Measurements from ENCODE around the gene MOSPD3.

DNA sequence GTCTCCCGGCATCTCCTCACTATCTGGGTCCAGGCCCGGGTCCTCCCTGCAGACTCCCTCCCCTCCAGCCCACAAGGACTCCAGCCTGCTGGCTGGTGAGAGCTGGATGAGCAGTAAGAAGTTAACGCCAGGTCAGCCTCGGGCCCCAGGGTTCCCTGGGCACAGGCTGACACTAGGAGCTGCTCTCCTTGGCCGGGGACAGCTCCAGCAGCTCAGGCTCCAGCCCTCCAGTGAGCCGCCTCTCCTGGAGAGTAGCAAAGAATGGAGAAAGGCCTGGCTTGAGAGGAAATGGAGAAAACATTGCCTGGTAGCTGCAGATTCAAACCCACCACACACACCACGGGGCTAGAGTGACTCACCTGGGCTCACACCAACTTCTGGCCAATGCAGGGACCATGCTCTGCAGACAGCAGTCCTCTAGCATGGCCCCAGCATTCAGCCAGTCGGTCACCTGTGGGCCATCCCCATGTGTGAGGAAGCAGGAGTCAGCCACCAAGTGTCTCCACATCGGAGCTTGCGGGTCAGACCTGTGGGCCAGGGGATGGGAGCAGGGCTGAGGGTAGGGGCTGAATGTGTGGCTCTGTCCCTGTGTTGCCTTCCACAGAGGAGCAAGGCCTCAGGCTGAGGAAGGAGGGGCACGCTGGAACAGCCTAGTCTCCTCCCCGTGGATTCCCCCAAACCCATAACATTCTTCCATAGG lies 45.2 kb upstream of the MOSPD3 start:
- TF ChIP-seq, protein P1, sequence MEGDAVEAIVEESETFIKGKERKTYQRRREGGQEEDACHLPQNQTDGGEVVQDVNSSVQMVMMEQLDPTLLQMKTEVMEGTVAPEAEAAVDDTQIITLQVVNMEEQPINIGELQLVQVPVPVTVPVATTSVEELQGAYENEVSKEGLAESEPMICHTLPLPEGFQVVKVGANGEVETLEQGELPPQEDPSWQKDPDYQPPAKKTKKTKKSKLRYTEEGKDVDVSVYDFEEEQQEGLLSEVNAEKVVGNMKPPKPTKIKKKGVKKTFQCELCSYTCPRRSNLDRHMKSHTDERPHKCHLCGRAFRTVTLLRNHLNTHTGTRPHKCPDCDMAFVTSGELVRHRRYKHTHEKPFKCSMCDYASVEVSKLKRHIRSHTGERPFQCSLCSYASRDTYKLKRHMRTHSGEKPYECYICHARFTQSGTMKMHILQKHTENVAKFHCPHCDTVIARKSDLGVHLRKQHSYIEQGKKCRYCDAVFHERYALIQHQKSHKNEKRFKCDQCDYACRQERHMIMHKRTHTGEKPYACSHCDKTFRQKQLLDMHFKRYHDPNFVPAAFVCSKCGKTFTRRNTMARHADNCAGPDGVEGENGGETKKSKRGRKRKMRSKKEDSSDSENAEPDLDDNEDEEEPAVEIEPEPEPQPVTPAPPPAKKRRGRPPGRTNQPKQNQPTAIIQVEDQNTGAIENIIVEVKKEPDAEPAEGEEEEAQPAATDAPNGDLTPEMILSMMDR (IDR thresholded peaks at IDR 0.05), result no peak
- TF ChIP-seq, protein P2, sequence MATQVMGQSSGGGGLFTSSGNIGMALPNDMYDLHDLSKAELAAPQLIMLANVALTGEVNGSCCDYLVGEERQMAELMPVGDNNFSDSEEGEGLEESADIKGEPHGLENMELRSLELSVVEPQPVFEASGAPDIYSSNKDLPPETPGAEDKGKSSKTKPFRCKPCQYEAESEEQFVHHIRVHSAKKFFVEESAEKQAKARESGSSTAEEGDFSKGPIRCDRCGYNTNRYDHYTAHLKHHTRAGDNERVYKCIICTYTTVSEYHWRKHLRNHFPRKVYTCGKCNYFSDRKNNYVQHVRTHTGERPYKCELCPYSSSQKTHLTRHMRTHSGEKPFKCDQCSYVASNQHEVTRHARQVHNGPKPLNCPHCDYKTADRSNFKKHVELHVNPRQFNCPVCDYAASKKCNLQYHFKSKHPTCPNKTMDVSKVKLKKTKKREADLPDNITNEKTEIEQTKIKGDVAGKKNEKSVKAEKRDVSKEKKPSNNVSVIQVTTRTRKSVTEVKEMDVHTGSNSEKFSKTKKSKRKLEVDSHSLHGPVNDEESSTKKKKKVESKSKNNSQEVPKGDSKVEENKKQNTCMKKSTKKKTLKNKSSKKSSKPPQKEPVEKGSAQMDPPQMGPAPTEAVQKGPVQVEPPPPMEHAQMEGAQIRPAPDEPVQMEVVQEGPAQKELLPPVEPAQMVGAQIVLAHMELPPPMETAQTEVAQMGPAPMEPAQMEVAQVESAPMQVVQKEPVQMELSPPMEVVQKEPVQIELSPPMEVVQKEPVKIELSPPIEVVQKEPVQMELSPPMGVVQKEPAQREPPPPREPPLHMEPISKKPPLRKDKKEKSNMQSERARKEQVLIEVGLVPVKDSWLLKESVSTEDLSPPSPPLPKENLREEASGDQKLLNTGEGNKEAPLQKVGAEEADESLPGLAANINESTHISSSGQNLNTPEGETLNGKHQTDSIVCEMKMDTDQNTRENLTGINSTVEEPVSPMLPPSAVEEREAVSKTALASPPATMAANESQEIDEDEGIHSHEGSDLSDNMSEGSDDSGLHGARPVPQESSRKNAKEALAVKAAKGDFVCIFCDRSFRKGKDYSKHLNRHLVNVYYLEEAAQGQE (IDR thresholded peaks at IDR 0.05; ENCODE audit: insufficient read depth in 1 of 2, low read depth in 2 of 2, low read length in 1 of 2), result no peak
- TF ChIP-seq POLR2AphosphoS5 (IDR thresholded peaks at IDR 0.05; ENCODE audit: low read depth, low read length) (no peak), SIN3A (IDR thresholded peaks at IDR 0.05; ENCODE audit: borderline replicate concordance, insufficient read depth, low read depth, low read length) (no peak)
